GM21723 (cell line): ENCODE measurements around the gene SLC25A24.
"Not testable (repeated sequence)": the region's sequence is repeated elsewhere in the genome, so short reads cannot be mapped to it uniquely, and the experiment has no call there.

Experiments
- ATAC-seq: cut with Tn5 transposase; IDR thresholded peaks from one replicate; pipeline ENCODE4 v1.9.1; 2021; ENCODE audit warnings: mild to moderate bottlenecking, moderate library complexity; ENCODE audit not compliant: unreplicated experiment

The SLC25A24 gene

DNA sequence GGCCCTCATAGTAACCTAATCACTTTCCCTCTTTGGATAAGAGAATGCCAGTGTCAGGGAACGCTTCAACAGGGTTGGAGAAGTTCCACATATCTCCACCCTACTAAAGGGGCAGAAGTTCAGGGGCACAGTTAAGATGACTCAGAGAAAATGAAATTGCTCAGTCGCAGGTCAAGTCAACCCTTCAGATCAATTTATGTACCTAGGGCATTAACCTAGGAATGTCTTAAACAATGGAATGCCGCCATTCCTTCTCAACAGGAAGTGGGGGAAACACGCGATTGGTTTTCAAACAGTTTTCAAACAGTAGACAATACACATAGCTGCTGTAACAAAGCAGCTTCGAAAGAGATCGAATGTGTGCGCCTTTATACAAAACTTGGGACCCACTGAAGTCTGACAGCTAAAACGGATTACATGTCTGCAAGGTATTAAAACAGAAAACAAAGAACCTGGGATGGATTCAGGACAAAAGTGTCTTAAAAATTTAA lies 897 bp downstream of the SLC25A24 start:
- no peak for ATAC-seq

DNA sequence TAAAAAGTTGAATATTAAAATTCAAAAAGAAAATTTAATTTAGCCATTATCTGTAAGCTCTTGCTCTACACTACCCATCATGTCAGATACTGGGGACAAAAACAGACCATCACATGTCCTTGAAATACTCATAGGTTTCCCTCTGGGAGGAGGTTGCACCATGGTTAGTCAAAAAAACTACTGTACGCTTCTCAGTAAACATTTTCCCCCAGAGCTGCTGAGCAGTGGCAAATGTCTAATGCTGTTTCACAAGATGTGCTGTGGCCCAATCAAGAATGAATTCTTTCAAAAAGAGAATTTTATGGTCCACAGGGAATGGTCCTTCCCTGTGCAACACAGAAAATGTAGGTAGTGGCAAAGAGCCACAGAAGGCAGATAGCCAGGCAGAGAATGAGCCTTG lies 6.1 kb downstream of the SLC25A24 start:
- no peak for ATAC-seq

DNA sequence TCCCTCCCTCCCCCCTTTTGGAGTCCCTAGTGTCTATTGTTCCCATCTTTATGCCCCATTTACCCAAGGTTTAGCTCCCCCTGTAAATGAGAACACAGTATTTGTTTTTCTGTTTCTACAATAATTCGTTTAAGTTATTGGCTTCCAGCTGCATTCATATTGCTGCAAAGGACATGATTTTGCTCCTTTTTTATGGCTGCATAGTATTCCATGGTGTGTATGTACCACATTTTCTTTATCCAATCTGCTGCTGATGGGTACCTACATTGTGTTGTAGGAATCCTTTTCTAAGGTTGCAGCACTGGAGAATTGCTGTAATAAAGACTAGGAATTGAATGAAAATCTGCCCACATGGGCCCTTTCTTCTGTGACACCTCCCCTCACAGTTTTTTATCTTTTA lies 6.8 kb downstream of the SLC25A24 start:
- no peak for ATAC-seq

DNA sequence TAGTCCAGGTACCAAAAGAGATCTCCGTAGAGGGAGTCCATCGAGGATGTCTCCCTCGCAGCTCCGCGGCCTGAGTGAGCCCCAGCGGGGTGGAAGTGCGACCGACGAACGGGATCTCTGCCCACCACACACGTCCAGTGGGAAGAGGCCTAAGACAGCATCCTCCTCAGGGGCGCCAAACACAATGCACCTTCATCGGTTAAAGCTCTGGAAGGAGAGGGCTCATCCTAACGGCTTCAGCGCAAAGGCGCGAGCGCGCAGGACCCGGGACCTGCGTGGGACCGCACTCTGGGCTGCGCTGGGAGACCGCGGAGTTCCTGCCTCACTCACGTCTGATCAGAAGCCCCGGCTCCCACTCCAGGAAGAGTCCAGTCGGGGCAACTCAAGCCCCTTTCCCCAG lies 7.6 kb downstream of the SLC25A24 start:
- ATAC-seq: no peak

DNA sequence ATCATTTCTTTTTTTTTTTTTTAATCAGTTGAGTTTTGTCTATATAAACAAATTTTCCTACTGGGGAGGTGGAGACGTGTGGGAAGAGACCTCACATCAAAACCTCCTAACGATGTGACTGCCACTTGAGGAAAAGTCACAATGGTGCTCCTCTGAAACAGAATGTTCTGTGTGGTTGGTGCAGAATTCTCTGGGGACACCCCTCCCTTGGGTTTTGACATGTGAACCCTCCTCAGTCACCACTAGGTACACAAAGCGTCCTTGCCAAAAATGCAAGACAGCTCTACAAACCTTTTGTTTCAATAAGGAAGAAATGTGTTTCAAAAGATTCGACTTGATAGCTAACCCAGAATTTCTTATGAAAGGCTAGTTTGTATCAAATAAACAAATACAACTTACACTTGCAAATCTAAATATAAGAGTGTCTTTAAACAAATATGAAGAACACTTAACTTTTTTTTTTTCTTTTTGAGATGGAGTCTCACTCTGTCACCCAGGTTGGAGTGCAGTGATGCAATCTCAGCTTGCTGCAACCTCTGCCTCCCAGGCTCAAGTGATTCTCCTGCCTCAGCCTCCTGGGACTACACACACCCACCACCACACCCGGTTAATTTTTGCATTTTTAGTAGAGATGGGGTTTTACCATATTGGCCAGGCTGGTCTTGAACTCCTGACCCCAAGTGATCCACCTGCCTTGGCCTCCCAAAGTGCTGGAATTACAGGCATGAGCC lies 9.3 kb downstream of the SLC25A24 start:
- no peak for ATAC-seq

DNA sequence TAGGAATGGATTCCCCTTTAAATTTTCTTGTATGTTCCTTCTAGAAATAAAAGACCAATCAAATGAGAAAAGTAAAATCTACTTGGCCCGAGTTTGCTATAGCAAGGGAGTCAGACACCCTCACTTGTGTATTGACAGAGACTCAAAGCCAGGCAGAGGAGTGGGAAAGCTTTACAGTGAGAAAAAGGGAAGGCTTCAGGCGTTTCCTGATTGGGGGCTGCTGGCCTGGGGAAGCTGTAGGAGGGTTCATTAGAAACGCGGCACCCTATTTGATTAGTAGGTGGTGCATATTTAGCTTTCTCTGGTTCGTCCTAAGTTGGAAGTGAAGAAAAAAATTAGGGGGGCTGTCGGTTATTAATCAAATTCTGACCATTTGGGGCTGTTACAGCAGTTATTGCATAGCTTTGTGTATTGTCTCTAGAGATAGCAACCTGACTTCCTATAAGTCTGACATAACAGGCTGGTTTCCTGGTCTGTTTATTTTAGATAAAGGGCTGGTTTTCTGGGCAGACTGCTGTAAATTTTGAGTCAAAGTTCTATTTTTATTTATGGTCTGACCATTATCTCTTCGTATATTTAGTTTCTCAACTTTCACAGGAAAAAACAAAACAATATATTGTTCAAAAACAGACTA lies 10.0 kb downstream of the SLC25A24 start:
- no peak for ATAC-seq

DNA sequence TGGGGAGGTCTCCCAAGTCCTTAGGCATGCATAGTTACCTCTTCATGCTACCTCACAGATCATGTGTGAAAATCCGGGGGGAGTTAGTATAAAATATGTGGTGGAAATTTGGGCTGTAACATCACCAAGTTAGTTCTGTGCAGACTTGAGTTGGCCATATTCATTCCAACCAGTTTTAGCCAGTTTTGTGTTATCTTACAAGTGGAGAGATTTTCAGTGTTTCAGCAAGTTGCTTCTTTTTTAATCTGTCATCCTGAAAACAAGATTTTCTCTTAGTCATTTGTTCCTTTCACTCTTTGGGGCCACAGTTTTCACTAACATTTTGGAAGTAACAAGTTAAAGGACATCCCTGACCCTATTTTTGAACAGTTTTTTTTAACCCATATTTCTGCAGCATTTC lies 11.3 kb downstream of the SLC25A24 start:
- no peak for ATAC-seq

DNA sequence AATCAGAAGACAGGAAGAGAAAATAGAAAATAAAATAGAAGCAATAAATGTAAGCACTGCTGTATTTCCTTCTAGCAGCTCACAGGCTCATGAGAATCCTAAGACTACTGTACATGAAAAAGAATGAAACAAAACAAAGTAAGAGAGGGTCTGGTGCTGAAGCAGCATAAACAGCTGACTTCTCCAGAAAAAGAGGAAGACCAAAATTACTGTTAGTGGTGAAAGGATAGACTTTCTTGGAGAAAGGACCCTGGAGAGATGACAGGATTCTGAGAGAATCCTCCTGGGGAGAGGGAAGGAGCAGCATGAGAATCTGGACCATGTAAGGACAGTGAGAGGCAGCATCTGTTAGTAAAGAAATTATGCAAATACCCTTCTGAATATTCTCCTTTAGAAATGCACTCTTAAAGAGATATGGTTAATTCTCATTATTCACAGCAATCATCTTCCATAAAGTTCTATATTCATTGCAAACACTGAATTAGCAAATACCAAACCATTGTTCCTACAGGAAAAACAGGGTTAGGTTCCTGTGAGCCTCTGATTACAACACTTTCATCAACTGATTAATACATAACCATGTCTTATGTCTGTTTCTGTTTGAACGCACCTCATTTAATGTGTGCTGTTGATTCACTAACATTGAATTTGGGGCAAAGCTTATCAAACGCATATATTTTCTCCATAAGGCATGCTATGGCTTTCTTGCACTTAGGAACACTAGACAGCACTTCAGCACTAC lies 17.0 kb downstream of the SLC25A24 start:
- ATAC-seq: no peak

DNA sequence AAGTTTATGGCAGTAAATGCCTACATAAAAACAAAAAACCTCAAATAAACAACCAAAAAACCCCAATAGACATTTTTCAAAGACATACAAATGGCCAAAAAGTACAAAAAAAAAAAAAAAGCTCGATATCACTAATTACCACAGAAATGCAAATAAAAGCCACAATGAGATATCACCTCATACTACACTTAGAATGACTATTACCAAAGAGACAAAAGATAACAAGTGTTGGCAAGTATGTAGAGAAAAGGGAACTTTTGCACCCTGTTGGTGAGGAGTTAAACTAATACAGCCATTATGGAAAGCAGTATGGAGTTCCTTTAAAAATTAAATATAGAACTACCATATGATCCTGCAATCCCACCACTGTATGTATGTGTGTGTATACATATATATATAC lies 21.1 kb downstream of the SLC25A24 start:
- no peak for ATAC-seq

DNA sequence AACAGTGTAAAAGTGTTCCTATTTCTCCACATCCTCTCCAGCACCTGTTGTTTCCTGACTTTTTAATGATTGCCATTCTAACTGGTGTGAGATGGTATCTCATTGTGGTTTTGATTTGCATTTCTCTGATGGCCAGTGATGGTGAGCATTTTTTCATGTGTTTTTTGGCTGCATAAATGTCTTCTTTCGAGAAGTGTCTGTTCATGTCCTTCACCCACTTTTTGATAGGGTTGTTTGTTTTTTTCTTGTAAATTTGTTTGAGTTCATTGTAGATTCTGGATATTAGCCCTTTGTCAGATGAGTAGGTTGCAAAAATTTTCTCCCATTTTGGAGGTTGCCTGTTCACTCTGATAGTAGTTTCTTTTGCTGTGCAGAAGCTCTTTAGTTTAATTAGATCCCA lies 37.7 kb downstream of the SLC25A24 start:
- ATAC-seq: not testable (repeated sequence)

DNA sequence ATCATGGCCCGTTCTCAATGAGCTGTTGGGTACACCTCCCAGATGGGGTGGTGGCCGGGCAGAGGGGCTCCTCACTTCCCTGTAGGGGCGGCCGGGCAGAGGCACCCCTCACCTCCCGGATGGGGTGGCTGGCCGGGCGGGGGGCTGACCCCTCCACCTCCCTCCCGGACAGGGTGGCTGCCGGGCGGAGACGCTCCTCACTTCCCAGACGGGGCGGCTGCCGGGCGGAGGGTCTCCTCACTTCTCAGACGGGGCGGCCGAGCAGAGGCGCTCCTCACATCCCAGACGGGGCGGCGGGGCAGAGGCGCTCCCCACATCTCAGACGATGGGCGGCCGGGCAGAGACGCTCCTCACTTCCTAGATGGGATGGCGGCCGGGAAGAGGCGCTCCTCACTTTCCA lies 40.2 kb downstream of the SLC25A24 start:
- ATAC-seq: not testable (repeated sequence)

DNA sequence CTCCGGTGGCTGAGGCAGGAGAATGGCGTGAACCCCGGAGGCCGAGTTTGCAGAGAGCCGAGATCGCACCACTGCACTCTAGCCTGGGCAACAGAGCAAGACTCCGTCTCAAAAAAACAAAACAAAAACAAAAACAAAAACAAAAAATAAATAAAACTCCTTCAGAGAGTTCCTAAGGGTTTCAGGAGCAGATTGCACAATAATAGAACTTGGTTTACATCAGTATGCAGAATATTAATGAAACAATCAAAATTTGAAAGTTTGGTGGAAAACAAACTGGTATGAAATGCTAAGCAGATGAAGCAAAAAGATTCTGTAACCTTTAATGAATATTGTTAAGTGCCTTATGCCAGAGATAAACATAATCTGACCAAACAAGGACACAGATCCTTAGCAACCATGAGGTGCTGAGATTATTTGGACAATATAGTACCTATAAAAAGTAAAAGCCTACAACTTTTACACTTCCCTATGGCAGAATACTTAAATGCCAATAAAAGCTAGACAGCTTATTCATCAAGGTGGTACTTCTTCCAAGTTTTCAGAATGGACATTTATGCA lies 41.2 kb downstream of the SLC25A24 start:
- ATAC-seq: no peak

DNA sequence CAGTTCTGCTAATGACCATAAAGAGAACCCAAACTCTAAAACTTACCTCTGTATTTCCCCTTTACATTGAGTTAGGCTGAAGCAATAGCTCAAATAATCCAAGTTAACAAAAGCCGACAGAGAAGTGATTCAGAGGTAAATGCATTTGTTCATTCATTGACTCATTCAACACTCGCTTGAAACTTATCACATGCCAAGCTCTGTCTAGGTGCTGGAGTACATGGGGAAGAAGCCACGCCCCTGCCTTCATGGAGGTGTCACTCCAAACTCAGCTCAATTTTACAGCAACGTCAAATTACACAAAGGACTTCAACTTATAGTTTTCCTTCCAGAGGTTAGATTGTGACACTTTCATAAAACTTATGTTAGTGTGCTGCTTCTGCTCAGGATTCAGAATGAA lies 45.8 kb downstream of the SLC25A24 start:
- ATAC-seq: no peak

DNA sequence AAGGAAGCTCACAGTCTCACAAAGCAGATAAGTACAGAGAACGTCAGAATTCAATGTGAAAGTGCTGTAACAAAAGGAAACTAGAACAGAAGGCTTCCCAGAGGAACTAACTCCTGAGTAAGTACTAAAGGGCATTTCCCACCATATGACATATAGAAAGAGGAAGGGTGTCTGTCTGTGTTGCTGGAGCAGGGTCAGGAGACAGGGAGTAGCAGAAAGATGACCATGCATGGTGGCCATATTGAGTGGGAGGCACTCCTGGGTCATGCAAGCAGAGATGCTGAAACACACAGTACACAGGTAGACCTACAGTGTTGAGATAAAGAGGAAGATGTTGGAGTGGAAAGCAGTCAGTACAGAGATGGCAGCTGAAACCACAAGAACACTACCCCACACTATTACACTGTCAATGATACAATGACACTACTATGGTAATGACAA lies 47.3 kb downstream of the SLC25A24 start:
- no peak for ATAC-seq

DNA sequence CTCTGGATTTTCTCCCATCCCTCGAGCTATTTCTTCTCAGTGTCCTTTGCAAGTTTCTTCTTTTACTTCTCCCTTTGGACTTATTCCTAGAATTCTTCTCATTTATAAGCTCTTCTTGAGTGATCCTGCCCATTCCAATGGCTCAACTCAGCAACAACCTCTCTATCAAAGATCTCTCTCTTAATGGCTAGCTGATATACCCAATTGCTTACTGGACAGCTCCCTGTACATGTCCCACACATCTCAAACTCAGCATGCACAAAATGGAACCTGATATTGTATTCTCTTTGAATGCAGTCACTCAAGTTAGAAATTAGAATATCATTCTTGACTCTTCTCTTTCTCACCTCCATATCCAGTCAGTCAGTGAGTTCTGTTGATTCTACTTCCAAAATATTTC lies 48.6 kb downstream of the SLC25A24 start:
- no peak for ATAC-seq

DNA sequence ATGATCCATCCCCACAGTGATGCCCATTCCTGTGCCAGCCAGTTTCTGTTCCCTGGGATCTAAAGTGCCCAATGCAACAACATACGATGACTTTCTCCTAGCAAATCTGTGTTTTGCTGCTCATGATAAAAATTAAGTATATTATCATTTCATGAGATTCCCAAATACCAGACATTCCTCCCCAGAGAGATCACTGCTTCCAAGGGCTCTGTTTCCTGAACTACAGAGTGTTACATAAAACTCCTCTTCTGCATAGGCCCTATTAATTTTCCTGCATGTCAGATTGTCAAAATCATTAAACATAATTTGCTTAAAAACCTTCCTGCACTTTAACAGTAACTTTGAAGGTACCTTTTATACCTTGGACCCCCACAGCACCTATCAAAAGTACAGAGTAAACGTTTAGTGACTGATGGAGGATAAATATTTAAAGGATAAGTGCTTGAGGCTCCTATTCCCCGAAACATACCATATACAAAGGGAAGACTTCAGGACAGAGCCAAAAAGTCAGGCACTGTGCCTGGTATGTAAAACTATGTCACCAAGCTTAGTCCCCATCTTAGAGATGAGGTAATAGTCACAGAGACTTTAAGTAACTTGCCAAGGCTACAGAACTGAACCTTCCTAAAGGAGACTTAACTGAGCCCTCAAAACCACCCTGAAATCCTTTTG lies 50.2 kb downstream of the SLC25A24 start:
- no peak for ATAC-seq

DNA sequence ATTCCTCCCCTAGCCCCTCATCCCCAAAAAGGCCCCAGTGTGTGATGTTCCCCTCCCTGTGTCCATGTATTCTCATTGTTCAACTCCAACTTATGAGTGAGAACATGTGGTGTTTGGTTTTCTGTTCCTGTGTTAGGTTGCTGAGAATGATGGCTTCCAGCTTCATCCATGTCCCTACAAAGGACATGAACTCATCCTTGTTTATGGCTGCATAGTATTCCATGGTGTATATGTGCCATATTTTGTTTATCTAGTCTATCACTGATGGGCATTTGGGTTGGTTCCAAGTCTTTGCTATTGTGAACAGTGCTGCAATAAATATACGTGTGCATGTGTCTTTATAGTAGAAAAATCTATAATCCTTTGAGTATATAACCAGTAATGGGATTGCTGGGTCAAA lies 55.6 kb downstream of the SLC25A24 start:
- not testable (repeated sequence) for ATAC-seq

DNA sequence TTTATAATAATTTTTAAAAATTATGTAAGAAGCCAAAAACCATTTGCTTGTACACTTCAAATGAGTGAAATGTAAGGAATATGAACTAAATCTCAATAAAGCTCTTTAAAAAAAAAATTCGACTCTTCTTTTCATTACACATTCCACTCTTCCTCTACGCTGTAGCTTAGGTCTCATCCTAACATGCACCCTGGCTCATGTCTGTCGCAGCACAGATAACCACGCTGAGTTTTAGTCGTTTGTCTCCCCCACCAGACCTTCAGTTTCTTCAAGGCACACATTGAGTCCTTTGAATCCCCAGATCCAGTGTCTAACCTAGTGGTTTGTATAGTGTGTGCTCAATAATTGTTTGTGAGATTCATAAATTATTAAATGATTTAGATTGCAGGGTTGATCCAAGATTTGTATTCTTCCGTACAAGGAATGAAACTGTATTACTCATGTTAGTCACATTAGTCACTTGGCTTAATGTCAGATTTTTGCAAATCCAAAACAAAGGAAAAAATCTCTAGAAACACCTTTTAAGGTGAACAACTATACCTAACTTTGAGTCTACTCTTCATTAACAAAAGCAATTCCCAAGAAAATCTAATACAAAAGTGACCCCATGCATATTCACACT lies 57.3 kb downstream of the SLC25A24 start:
- no peak for ATAC-seq

DNA sequence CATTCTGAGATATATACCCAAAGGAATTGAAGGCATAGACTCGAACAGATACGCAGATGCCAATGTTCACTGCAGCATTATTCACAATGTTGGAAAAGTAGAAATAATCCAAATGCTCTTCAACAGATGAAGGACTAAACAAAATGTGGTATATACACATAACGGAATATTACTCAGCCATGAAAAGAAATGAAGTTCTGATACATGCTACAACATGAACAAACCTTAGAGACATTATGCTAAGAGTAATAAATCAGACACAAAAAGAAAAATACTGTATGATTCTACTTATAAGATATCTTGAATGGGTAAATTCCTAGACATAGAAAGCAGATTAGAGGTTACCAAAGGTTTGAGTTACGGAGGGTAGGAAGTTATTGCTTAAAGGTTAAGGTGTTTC lies 57.9 kb downstream of the SLC25A24 start:
- no peak for ATAC-seq

DNA sequence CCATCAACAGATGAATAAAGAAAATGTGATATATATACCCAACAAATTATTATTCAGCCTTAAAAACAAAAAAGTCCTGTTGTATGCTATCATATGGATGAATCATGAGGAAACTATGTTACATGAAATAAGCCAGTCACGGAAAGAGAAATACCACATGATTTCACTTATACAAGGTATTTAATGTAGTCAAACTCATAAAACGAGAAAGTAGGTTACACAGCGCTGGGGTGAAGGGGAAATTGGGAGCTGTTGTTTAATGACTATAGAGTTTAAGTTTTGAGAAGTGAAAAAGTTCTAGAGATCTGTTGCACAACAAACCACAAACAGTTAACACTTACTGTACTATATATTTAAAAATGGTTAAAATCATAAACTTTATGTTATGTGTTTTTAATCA lies 58.5 kb downstream of the SLC25A24 start:
- no peak for ATAC-seq

DNA sequence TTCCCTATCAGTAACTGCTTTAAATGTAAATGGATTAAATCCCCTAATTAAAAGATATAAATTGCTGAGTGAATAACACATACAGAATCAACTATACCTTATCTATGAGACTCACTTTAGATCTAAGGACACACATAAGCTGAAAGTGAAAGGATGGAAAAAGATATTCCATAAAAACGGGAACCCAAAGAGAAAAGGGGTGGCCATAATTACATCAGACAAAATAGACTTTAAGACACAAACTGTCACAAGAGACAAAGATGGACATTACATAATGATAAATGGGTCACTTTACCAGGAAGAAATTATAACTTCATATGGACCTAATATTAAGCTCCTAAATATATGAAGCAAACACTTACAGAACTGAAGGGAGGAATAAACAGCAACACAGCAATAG lies 59.2 kb downstream of the SLC25A24 start:
- ATAC-seq: no peak
